ENCODE results near the gene ATP5MC3.
A peak's percentile ranks its signal among the peaks of the same experiment; 100 is the strongest.

The ATP5MC3 gene

GRCh38 chr2:175188761-175189160 lies 7.3 kb upstream of the ATP5MC3 start:
- Mint-ChIP-seq H3K4me3 (no peak overlapping the region), H3K27ac (no peak overlapping the region), H3K27me3 (ENCODE audit: low read depth) (peaks cover 4% of the 10 kb centered on the region), H3K36me3 (ENCODE audit: low read depth) (no peaks in the 10 kb centered on the region), H3K4me1 (no peaks in the 10 kb centered on the region), H3K9me3 (peaks cover 5% of the 10 kb centered on the region)
- TF ChIP-seq CTCF (IDR thresholded peaks at IDR 0.05; ENCODE audit: unreplicated experiment in 3 of 3) = no peak

- Mint-ChIP-seq H3K9me3 (peaks cover 5% of the 10 kb centered on the region), H3K27ac (no peak overlapping the region), H3K4me3 (no peak overlapping the region), H3K27me3 (ENCODE audit: low read depth) (peaks cover 8% of the 10 kb centered on the region), H3K36me3 (ENCODE audit: low read depth) (no peaks in the 10 kb centered on the region), H3K4me1 (no peaks in the 10 kb centered on the region)
- no peak for TF ChIP-seq CTCF (IDR thresholded peaks at IDR 0.05; ENCODE audit: unreplicated experiment in 3 of 3)
These were observed 5.9 kb upstream of the ATP5MC3 start for GRCh38 chr2:175187378-175187777.

GRCh38 chr2:175183674-175184073 lies 2.2 kb upstream of the ATP5MC3 start:
- Mint-ChIP-seq H3K9me3 (peaks cover 4% of the 10 kb centered on the region), H3K4me1 (peaks cover 19% of the 10 kb centered on the region), H3K36me3 (ENCODE audit: low read depth) (peaks cover 18% of the 10 kb centered on the region), H3K27ac (no peak overlapping the region), H3K27me3 (ENCODE audit: low read depth) (peaks cover 4% of the 10 kb centered on the region), H3K4me3 (peak overlapping the region in 2 of 3 experiments; percentile 37 to 61)
- TF ChIP-seq CTCF (IDR thresholded peaks at IDR 0.05; ENCODE audit: unreplicated experiment in 3 of 3) = no peak

GRCh38 chr2:175181877-175182308 lies 383 bp upstream of the ATP5MC3 start:
- TF ChIP-seq CTCF (IDR thresholded peaks at IDR 0.05; ENCODE audit: unreplicated experiment in 3 of 3) = no peak
- peak overlapping the region; percentile 82 to 92 (median 86) for H3K27ac Mint-ChIP-seq
- H3K4me3 Mint-ChIP-seq = peak overlapping the region; percentile 94 to 99 (median 98)
- H3K27me3 Mint-ChIP-seq (ENCODE audit: low read depth) = peaks cover 4% of the 10 kb centered on the region
- H3K4me1 Mint-ChIP-seq = peaks cover 26% of the 10 kb centered on the region
- H3K9me3 Mint-ChIP-seq = peaks cover 4% of the 10 kb centered on the region
- peaks cover 32% of the 10 kb centered on the region for H3K36me3 Mint-ChIP-seq (ENCODE audit: low read depth)

- Mint-ChIP-seq H3K4me1 (peaks cover 26% of the 10 kb centered on the region), H3K9me3 (peaks cover 4% of the 10 kb centered on the region), H3K36me3 (ENCODE audit: low read depth) (peaks cover 38% of the 10 kb centered on the region), H3K27me3 (ENCODE audit: low read depth) (peaks cover 4% of the 10 kb centered on the region), H3K27ac (peak overlapping the region; percentile 82 to 97 (median 92)), H3K4me3 (peak overlapping the region; percentile 94 to 99 (median 98))
- TF ChIP-seq CTCF (IDR thresholded peaks at IDR 0.05; ENCODE audit: unreplicated experiment in 3 of 3) = no peak
These were observed 808 bp downstream of the ATP5MC3 start for GRCh38 chr2:175180701-175181103.

- Mint-ChIP-seq H3K36me3 (ENCODE audit: low read depth) (peaks cover 44% of the 10 kb centered on the region), H3K27me3 (ENCODE audit: low read depth) (no peaks in the 10 kb centered on the region), H3K4me3 (no peak overlapping the region), H3K27ac (no peak overlapping the region), H3K9me3 (peaks cover 1% of the 10 kb centered on the region), H3K4me1 (peaks cover 22% of the 10 kb centered on the region)
- no peak for TF ChIP-seq CTCF (IDR thresholded peaks at IDR 0.05; ENCODE audit: unreplicated experiment in 3 of 3)
These were observed 4.9 kb downstream of the ATP5MC3 start for GRCh38 chr2:175176624-175177023.
